Fibroblast of gingiva (primary cell): ENCODE results near the gene EPB42.
"Not testable (repeated sequence)": the region's sequence is repeated elsewhere in the genome, so short reads cannot be mapped to it uniquely, and the experiment has no call there.

ENCODE experiments used
- DNase-seq: peaks from one replicate; pipeline ENCODE4 v3.0.0-alpha.2; 2011; ENCODE audit warnings: low read depth

The EPB42 gene

GRCh38 chr15:43241100-43241499 is 20.3 kb upstream of the EPB42 start:
- peak; percentile 79 for DNase-seq

GRCh38 chr15:43239732-43240491 is 19.1 kb upstream of the EPB42 start:
- no peak for DNase-seq

GRCh38 chr15:43238671-43239131 is 17.9 kb upstream of the EPB42 start:
- no peak for DNase-seq

- no peak for DNase-seq
These were observed 17.1 kb upstream of the EPB42 start for GRCh38 chr15:43237842-43238470.

GRCh38 chr15:43235536-43235935 is 14.7 kb upstream of the EPB42 start:
- no peak for DNase-seq

- DNase-seq: peak; percentile 12
These were observed 11.6 kb upstream of the EPB42 start for GRCh38 chr15:43232289-43232874.

- peak; percentile 80 for DNase-seq
These were observed 9.9 kb upstream of the EPB42 start for GRCh38 chr15:43230640-43231115.

- no peak for DNase-seq
These were observed 9.2 kb upstream of the EPB42 start for GRCh38 chr15:43229977-43230376.

- no peak for DNase-seq
These were observed 5.9 kb upstream of the EPB42 start for GRCh38 chr15:43226436-43227305.

GRCh38 chr15:43225950-43226255 is 5.1 kb upstream of the EPB42 start:
- DNase-seq: not testable (repeated sequence)

- peak; percentile 46 for DNase-seq
These were observed 4.6 kb upstream of the EPB42 start for GRCh38 chr15:43225201-43225949.

- DNase-seq: no peak
These were observed 604 bp upstream of the EPB42 start for GRCh38 chr15:43221422-43221821.

- no peak for DNase-seq
These were observed 589 bp downstream of the EPB42 start for GRCh38 chr15:43219929-43220928.

- peak; percentile 73 for DNase-seq
These were observed 1.7 kb downstream of the EPB42 start for GRCh38 chr15:43218908-43219706.

- DNase-seq: no peak
These were observed 4.9 kb downstream of the EPB42 start for GRCh38 chr15:43215961-43216360.

- no peak for DNase-seq
These were observed 6.1 kb downstream of the EPB42 start for GRCh38 chr15:43214592-43215295.

GRCh38 chr15:43214169-43214568 is 6.6 kb downstream of the EPB42 start:
- DNase-seq: no peak

GRCh38 chr15:43213466-43213865 is 7.4 kb downstream of the EPB42 start:
- no peak for DNase-seq

- DNase-seq: no peak
These were observed 7.9 kb downstream of the EPB42 start for GRCh38 chr15:43212951-43213350.
